ENCODE results near the gene YY1AP1.

DNA sequence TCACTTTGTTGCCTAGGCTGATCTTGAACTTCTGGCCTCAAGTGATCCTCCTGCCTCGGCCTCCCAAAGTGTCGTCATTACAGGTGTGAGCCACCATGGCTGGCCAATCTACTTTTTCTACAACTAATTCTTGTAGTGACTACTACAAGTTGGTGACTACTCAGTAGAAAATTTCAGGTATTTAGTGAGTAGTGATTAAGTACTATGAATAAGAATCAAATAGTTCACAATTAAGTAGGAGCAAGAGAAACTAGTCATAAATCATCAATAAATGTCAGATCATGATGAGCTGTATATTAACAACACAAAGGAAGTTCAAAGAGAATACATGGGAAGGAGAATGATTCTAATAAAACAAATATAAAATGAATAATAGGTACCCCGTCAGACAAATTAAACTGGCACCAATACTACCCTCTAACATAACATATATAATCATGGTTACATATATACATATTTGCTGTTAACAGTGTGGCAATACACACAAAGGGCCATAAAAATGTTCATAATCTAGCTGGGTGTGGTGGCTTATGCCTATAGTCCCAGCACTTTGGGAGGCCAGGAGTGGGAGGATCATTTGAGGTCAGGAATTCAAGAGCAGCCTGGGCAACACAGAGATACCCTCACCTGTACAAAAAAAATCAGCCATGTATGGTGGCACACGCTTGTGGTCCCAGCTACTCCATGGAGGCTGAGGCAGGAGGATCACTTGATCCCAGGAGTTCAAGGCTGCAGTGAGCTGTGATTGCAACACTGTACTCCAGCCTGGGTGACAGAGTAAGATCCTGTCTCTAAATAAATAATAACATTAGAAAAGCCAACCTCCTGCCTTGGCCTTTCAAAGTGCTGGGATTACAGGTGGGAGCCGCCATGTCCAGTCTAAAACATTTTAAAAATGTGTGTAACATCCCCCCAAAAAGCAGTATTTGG lies 19.1 kb downstream of the YY1AP1 start:
- TF ChIP-seq, protein P1, sequence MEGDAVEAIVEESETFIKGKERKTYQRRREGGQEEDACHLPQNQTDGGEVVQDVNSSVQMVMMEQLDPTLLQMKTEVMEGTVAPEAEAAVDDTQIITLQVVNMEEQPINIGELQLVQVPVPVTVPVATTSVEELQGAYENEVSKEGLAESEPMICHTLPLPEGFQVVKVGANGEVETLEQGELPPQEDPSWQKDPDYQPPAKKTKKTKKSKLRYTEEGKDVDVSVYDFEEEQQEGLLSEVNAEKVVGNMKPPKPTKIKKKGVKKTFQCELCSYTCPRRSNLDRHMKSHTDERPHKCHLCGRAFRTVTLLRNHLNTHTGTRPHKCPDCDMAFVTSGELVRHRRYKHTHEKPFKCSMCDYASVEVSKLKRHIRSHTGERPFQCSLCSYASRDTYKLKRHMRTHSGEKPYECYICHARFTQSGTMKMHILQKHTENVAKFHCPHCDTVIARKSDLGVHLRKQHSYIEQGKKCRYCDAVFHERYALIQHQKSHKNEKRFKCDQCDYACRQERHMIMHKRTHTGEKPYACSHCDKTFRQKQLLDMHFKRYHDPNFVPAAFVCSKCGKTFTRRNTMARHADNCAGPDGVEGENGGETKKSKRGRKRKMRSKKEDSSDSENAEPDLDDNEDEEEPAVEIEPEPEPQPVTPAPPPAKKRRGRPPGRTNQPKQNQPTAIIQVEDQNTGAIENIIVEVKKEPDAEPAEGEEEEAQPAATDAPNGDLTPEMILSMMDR (IDR thresholded peaks at IDR 0.05; ENCODE audit: low read depth, low read length) = no peak
- TF ChIP-seq EZH2phosphoT487 (IDR thresholded peaks at IDR 0.05; ENCODE audit: low read depth) = no peak
